Parathyroid adenoma (tissue), 2 donors: ENCODE measurements around the gene CDKL1.
A peak's percentile ranks its signal among the peaks of the same experiment; 100 is the strongest.

Experiments
- H2AFZ ChIP-seq: fragments of 300-600 bp; sonication (generic); one replicate; pipeline ENCODE4 v1.7.0; 2017; ENCODE audit warnings: antibody characterized with exemption, mild to moderate bottlenecking
- H3K27ac ChIP-seq: fragments of 300-600 bp; sonication (generic); one replicate; pipeline ENCODE4 v1.7.0; 2017
- H3K27me3 ChIP-seq: fragments of 300-600 bp; sonication (generic); one replicate; pipeline ENCODE4 v1.7.0; 2017; ENCODE audit warnings: low read length; ENCODE audit not compliant: control insufficient read depth, insufficient read depth
- H3K36me3 ChIP-seq: fragments of 300-600 bp; sonication (generic); one replicate; pipeline ENCODE4 v1.7.0; 2017; ENCODE audit warnings: low read length; ENCODE audit not compliant: control insufficient read depth, insufficient read depth
- H3K4me1 ChIP-seq: fragments of 300-600 bp; sonication (generic); one replicate; pipeline ENCODE4 v1.7.0; 2017; ENCODE audit warnings: control low read depth
- H3K4me2 ChIP-seq: fragments of 300-600 bp; sonication (generic); one replicate; pipeline ENCODE4 v1.7.0; 2017; ENCODE audit warnings: low read length
- H3K4me3 ChIP-seq: fragments of 300-600 bp; sonication (generic); one replicate; pipeline ENCODE4 v1.7.0; 2017; ENCODE audit warnings: low read depth, low read length
- H3K79me2 ChIP-seq: fragments of 300-600 bp; sonication (generic); one replicate; pipeline ENCODE4 v1.7.0; 2017; ENCODE audit warnings: control low read depth
- H3K9ac ChIP-seq: fragments of 300-600 bp; sonication (generic); one replicate; pipeline ENCODE4 v1.7.0; 2017; ENCODE audit warnings: mild to moderate bottlenecking
- H3K9me3 ChIP-seq: fragments of 300-600 bp; sonication (generic); one replicate; pipeline ENCODE4 v1.7.0; 2017; ENCODE audit warnings: low read length; ENCODE audit not compliant: control insufficient read depth
- TF ChIP-seq, protein P1 (sequence below): fragments of 300-600 bp; sonication (generic); IDR thresholded peaks from one replicate; pipeline ENCODE4 v1.7.0; 2017; ENCODE audit warnings: antibody characterized with exemption, mild to moderate bottlenecking
- donor health status: primary hyperparathyroidism.

Gene CDKL1

DNA sequence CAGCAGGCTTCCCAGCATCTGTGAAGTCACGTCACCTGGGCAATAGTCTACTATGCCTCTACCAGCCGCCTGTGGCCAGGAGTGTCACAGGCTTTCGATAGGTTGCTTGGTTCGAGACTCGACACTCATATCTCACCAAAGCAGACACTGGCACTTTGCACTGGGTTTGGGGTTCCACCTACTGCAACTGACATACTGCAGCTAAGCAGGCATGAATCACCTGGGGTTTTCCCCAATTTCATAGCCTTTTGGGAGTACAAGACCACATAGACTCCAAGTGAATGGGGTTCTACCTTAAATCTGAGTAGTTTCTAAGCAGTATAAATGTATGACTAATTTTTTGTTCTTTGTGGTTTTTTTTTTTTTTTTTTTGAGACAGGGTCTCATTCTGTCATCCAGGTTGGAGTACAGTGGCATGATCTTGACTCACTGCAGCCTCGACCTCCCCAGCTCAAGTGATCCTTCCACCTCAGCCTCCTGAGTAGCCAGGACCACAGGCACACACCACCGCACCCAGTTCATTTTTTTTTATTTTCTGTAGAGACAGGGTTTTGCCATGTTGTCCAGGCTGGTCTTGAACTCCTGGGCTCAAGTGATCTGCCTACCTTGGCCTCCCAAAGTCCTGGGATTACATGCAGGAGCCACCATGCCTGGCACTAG lies 52.4 kb downstream of the CDKL1 start:
- TF ChIP-seq, protein P1, sequence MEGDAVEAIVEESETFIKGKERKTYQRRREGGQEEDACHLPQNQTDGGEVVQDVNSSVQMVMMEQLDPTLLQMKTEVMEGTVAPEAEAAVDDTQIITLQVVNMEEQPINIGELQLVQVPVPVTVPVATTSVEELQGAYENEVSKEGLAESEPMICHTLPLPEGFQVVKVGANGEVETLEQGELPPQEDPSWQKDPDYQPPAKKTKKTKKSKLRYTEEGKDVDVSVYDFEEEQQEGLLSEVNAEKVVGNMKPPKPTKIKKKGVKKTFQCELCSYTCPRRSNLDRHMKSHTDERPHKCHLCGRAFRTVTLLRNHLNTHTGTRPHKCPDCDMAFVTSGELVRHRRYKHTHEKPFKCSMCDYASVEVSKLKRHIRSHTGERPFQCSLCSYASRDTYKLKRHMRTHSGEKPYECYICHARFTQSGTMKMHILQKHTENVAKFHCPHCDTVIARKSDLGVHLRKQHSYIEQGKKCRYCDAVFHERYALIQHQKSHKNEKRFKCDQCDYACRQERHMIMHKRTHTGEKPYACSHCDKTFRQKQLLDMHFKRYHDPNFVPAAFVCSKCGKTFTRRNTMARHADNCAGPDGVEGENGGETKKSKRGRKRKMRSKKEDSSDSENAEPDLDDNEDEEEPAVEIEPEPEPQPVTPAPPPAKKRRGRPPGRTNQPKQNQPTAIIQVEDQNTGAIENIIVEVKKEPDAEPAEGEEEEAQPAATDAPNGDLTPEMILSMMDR, result no peak
- Histone ChIP-seq H3K4me2 (no peak overlapping the region), H3K9ac (no peak overlapping the region), H2AFZ (no peak overlapping the region), H3K27ac (no peak overlapping the region), H3K79me2 (no peaks in the 10 kb centered on the region), H3K4me3 (no peak overlapping the region), H3K9me3 (no peaks in the 10 kb centered on the region), H3K4me1 (peaks cover 11% of the 10 kb centered on the region), H3K27me3 (no peaks in the 10 kb centered on the region), H3K36me3 (no peaks in the 10 kb centered on the region)

- Histone ChIP-seq H3K4me2 (no peak overlapping the region), H3K27me3 (no peaks in the 10 kb centered on the region), H3K36me3 (no peaks in the 10 kb centered on the region), H3K79me2 (no peaks in the 10 kb centered on the region), H3K9ac (no peak overlapping the region), H3K4me1 (peaks cover 11% of the 10 kb centered on the region), H3K4me3 (no peak overlapping the region), H3K9me3 (no peaks in the 10 kb centered on the region), H2AFZ (no peak overlapping the region), H3K27ac (no peak overlapping the region)
- TF ChIP-seq, protein P1, result no peak
Measured at GRCh38 chr14:50343434-50343833, 53.2 kb downstream of the CDKL1 start.

DNA sequence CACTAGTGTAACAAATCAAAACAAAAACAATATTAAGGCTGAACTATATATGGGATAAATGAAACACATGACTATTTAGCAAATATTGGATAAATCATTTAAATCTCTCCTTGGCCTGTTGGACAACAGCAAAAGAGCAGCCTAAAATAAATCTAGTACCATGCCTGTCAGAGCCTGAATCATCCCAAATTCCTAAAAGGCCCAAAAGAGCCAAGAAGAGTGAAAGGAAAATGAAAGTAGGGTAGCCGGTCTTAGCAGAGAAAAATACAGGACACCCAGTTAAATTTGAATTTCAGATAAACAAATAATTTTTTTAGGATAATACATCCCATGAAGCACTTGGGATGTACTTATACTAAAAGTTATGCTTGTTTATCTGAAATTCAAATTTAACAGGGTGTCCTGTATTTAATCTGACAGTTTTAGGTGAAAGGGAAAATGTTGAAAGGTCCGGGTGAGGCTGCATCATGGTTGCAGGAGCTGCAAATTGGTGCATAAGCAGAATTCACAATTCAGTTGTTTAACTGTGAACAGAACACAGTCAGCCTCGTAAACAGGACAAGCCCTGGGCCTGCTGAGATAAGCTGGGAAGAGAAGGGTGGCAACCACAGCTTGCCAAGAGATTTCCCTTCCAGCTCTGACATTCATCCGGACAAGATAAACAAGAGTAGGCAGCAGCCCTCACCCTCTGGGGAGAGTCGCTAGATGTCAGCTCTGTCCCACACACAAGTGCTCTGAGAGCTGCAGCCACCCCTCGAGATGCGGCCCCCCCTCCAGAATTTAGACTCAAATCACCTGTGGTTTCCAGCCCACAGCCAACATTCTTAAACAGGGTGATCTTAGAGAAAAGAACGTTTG lies 54.2 kb downstream of the CDKL1 start:
- Histone ChIP-seq H3K4me2 (no peak overlapping the region), H3K36me3 (no peaks in the 10 kb centered on the region), H3K27ac (no peak overlapping the region), H3K27me3 (no peaks in the 10 kb centered on the region), H3K4me1 (peaks cover 5% of the 10 kb centered on the region), H3K79me2 (no peaks in the 10 kb centered on the region), H3K9ac (no peak overlapping the region), H3K4me3 (no peak overlapping the region), H2AFZ (peak overlapping the region; percentile 3), H3K9me3 (no peaks in the 10 kb centered on the region)
- TF ChIP-seq, protein P1, result peak; percentile 44

DNA sequence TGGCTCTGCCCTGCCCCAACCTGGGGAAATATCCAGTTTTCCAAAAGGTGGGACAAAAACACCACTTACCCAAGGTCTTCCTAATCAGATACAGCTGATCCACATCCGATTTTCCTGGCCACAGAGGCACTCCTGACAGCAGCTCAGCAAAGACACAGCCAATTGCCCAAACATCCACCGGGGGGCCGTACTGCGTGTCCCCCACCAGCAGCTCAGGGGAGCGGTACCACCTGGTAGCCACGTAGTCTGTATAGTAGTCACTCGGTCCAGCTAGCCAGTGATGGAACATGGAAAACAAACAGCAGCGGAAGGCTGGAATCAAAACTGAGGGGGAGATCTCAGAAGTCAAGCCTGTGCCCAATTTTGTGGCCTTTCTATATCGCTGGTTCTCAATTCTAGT lies 55.7 kb downstream of the CDKL1 start:
- H3K79me2 ChIP-seq, result no peaks in the 10 kb centered on the region
- no peaks in the 10 kb centered on the region for H3K9me3 ChIP-seq
- H3K27me3 ChIP-seq, result no peaks in the 10 kb centered on the region
- H3K4me2 ChIP-seq, result no peak overlapping the region
- H2AFZ ChIP-seq, result no peak overlapping the region
- H3K27ac ChIP-seq, result no peak overlapping the region
- H3K4me1 ChIP-seq, result no peaks in the 10 kb centered on the region
- no peak overlapping the region for H3K4me3 ChIP-seq
- H3K9ac ChIP-seq, result no peak overlapping the region
- no peaks in the 10 kb centered on the region for H3K36me3 ChIP-seq
- TF ChIP-seq, protein P1, result no peak
